HFF-Myc (cell line): Measurements from ENCODE around the gene PPP1CA.
A peak's percentile ranks its signal among the peaks of the same experiment; 100 is the strongest.
"Not testable (repeated sequence)": the region's sequence is repeated elsewhere in the genome, so short reads cannot be mapped to it uniquely, and the experiment has no call there.

Source experiments
- DNase-seq: peaks from one replicate; pipeline ENCODE4 v3.0.0-alpha.2; 2011; ENCODE audit warnings: low read depth; ENCODE audit errors: extremely low read depth
- H3K4me3 ChIP-seq: replicated peaks from 2 replicates; pipeline ENCODE4 v1.5.1; 2011; ENCODE audit warnings: low read depth, mild to moderate bottlenecking, control low read depth, low read length
- CTCF ChIP-seq: IDR thresholded peaks from 2 replicates; pipeline ENCODE4 v1.5.1; 2012; ENCODE audit warnings: mild to moderate bottlenecking, low read depth, low read length, control low read depth; ENCODE audit errors: missing control alignments

PPP1CA gene

DNA sequence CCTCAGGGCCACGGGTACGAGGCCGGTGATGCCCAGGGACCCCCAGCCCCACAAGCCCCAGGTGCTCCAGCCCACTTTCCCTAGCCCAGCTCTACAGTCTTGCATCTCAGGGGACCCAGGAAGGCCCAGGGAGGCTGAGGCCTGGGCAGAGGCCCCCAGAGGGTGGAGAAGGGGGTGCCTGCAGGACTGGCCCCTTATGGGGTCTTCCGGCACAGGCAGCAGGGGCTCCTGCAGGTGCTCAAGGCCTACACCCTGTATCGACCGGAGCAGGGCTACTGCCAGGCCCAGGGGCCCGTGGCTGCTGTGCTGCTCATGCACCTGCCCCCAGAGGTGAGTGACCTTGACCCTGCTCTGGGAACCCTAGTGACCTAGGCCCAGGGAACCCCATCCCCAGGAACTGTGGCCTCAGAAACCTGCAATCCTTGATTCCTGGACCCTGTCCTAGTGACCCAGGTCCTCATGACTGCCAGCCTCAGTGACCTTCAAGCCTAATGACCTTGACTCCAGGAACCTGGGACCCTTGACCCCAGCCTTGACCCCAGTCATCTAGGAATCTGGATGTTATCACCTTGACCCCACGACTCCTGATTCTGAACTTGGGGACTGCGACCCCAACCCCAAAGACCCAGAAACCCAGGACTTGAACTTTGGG lies 4.2 kb upstream of the PPP1CA start:
- no peak overlapping the region for H3K4me3 ChIP-seq
- DNase-seq: no peak
- TF ChIP-seq CTCF: no peak

DNA sequence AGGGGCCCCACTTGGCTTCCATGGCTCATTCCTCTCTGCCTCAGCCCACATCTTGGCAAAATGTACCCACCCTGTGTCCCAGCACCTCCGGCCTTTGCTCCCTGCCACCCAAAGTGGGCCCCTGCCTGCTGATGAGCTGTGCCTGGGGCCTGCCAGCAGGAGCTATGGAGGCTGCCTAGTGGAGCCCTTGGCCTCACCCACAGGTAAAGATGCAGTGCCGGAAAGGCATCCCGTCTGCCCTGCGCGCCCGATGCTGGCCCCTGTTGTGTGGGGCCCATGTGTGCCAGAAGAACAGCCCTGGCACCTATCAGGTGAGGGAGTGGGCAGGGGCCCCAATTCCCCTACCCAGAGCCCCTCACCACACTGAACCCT lies 3.5 kb upstream of the PPP1CA start:
- DNase-seq: no peak
- H3K4me3 ChIP-seq: no peak overlapping the region
- TF ChIP-seq CTCF: no peak

DNA sequence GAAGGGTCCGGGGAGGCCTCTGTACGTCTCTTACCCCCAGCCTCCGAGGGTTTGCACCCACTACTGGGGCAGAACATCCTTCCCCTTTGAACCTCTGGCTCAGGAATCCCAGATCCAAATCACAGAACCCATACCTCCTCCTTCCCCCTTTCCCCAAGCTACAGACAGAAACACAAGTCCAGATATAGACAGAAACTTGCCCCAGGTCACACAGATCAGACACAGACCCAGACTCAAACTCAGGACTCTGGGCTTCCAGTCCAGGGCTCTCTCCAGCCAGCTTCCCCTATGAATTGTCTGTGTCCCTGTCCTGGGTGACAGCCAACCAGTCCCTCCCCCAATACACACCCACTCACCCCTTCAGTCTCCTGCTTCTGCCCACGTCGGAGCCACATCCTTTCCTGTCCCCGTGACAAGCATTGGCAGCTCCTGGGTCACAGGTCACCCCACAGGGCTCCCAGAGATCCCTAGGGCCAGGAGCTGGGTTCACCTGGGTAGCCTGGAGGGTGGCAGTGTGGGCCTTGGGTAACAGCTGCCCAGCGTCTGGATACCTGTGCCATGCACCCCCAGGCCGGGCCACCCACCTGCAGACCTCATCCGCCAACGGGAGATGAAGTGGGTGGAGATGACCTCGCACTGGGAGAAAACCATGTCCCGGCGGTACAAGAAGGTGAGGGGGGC lies 3.0 kb upstream of the PPP1CA start:
- H3K4me3 ChIP-seq: no peak overlapping the region
- TF ChIP-seq CTCF: no peak
- DNase-seq: no peak

DNA sequence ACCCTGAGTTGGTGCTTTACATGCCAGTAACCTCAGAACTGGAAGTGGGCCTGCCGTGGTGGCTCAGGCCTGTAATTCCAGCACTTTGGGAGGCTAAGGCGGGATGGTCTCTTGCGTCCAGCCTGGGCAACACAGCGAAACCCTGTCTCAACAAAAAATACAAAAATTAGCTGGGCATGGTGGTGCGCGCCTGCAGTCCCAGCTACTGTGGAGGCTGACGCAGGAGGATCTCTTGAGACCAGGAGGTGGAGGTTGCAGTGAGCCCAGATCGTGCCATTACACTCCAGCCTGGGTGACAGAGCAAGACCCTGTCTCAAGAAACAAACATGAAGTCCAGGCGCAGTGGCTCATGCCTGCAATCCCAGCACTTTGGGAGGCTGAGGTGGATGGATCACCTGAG lies 1.4 kb upstream of the PPP1CA start:
- DNase-seq, H3K4me3 ChIP-seq: not testable (repeated sequence)

DNA sequence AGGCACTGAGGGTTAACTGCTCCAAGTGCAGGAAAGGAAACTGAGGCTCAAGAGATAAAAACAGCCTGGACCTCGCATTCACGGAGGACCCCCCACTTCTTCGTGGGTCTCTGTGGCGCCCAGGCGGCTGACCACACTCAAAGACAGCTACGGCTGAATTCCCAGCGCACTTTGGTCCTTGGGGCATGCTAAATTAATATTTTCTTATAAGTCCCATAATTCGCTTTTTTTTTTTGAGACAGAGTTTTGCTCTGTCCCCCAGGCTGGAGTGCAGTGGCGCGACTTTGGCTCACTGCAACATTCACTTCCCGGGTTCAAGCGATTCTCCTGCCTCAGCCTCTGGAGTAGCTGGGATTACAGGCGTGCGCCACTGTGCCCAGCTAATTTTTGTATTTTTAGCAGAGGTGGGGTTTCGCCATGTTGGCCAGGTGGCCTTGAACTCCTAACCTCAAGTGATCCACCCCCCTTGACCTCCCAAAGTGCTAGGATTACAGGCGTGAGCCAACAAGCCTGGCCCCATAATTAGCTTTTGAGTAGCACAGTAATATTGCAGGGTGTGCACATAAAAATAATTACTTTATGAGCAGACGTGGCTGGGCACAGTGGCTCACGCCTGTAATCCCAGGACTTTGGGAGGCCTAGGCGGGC lies 658 bp upstream of the PPP1CA start:
- not testable (repeated sequence) for DNase-seq

DNA sequence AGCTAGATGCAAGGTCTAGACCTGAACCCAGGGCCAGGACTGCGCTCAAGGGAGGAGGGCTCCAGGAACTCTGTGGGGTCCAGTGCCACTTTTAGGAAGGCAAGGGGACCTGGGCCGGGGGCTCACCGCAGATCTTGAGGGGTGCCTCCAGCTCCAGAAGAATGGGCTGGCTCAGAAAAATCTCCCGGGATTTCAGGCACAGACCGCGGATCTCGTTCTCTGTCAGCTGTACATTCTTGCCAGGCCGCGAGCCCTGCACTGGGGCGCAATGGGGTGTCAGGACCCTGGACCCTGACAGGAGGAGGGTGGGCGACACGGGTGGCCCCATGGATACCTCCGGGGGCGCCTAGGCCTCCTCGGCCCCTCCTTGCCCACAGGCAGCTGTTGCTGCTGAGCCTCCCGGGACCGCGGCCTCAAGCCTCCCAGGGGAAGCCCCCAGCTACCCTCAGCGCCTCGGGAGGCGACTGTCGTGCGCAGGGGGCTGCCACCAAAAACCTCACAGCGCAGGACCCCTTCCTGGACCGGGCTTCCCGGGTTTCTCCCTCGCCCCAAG lies 640 bp downstream of the PPP1CA start:
- H3K4me3 ChIP-seq: peak overlapping the region; percentile 90
- no peak for DNase-seq
- TF ChIP-seq CTCF: no peak

More for the DNA sequence above, 658 bp upstream of the PPP1CA start:
- peak overlapping the region; percentile 31 for H3K4me3 ChIP-seq

DNA sequence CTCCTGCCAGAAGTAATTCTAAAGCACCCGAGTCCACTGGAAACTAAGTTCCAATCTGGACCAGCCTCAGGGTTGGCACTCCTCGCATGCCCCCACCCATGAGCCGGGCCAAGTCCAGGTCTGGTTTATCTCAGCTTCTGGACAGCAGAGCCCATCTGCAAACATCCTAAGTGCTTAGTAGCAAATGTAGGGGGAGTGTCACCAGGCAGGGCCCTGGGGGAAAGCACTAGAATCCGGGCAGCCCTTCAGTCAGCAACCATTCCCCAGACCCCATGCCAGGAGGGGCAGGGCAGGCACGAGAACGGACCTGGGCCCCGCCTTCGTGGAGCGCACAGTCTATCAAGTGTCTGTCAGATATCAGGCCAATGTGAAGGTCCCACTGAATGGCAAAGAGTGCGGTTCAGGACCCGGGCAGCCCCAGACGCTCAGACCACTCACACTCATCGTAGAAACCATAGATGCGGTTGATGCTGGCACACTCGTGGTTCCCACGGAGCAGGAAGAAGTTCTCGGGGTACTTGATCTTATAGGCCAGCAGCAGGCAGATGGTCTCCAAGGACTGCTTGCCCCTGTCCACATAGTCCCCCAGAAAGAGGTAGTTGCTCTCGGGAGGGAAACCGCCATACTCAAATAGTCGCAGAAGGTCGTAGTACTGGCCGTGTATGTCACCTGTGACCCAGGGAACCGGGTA lies 1.3 kb downstream of the PPP1CA start:
- DNase-seq: no peak
- H3K4me3 ChIP-seq: peak overlapping the region; percentile 90
- TF ChIP-seq CTCF: no peak
